ENCODE results near the gene PGLYRP4. TPM values are rescaled to one million over a fixed set of nuclear protein-coding genes. Genes with fewer than 3 reads are reported as not detected.

The PGLYRP4 gene
- total and polyA plus RNA-seq, 4 donors: not detected

DNA sequence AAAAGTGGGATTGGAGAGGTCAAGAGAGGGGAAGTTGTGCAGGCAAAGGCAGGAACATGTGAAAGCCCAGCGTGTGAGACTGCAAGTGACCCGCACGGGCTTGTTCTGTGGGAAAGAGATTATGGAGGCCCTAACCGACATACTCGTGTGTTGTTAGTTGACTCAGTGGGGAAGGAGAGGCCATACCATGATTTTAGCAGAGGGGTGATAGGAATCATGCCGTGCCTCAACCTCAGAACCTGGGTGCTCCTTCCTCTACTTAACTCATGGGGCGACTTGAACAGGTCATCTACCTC is 55.2 kb downstream of the PGLYRP4 start:
- Histone ChIP-seq H3K9ac (ENCODE audit: low read depth in 1 of 2, low read length in 2 of 2) (no peak overlapping the region), H3K9me3 (ENCODE audit: control insufficient read depth in 4 of 4, low read length in 3 of 4) (no peaks in the 10 kb centered on the region), H3K4me3 (ENCODE audit: low read depth in 1 of 3, low read length in 3 of 3) (no peak overlapping the region), H3K27ac (ENCODE audit: low read depth in 1 of 2, low read length in 2 of 2) (no peak overlapping the region), H3K36me3 (ENCODE audit: control insufficient read depth in 4 of 4, insufficient read depth in 3 of 4, low read depth in 1 of 4, low read length in 3 of 4) (no peaks in the 10 kb centered on the region), H3K4me1 (ENCODE audit: control insufficient read depth in 4 of 4, insufficient read depth in 4 of 4, low read length in 3 of 4) (no peaks in the 10 kb centered on the region), H3K27me3 (ENCODE audit: control insufficient read depth in 4 of 4, insufficient read depth in 4 of 4, low read length in 3 of 4) (no peaks in the 10 kb centered on the region)
- 76% methylated on average over 7 of the region's 7 CpGs for WGBS
- DNase-seq (ENCODE audit: low spot score): no peak
- TF ChIP-seq HNF4A (conservative IDR thresholded peaks at IDR 0.05) (no peak), NR2F2 (IDR thresholded peaks at IDR 0.05) (no peak), CTCF (IDR thresholded peaks at IDR 0.05; ENCODE audit: low read depth, low read length, missing input control) (no peak), YY1 (IDR thresholded peaks at IDR 0.05) (no peak), FOXA2 (IDR thresholded peaks at IDR 0.05) (no peak), HNF4G (IDR thresholded peaks at IDR 0.05) (no peak), RAD21 (IDR thresholded peaks at IDR 0.05) (no peak), JUND (IDR thresholded peaks at IDR 0.05) (no peak), FOXA1 (IDR thresholded peaks at IDR 0.05) (no peak), SP1 (IDR thresholded peaks at IDR 0.05) (no peak), RXRA (IDR thresholded peaks at IDR 0.05) (no peak), GABPA (IDR thresholded peaks at IDR 0.05 in 1 of 2, conservative IDR thresholded peaks at IDR 0.05 in 1 of 2) (no peak), TAF1 (conservative IDR thresholded peaks at IDR 0.05) (no peak), EGR1 (IDR thresholded peaks at IDR 0.05; ENCODE audit: low read depth in 2 of 2) (no peak)
- TF ChIP-seq, protein P1, sequence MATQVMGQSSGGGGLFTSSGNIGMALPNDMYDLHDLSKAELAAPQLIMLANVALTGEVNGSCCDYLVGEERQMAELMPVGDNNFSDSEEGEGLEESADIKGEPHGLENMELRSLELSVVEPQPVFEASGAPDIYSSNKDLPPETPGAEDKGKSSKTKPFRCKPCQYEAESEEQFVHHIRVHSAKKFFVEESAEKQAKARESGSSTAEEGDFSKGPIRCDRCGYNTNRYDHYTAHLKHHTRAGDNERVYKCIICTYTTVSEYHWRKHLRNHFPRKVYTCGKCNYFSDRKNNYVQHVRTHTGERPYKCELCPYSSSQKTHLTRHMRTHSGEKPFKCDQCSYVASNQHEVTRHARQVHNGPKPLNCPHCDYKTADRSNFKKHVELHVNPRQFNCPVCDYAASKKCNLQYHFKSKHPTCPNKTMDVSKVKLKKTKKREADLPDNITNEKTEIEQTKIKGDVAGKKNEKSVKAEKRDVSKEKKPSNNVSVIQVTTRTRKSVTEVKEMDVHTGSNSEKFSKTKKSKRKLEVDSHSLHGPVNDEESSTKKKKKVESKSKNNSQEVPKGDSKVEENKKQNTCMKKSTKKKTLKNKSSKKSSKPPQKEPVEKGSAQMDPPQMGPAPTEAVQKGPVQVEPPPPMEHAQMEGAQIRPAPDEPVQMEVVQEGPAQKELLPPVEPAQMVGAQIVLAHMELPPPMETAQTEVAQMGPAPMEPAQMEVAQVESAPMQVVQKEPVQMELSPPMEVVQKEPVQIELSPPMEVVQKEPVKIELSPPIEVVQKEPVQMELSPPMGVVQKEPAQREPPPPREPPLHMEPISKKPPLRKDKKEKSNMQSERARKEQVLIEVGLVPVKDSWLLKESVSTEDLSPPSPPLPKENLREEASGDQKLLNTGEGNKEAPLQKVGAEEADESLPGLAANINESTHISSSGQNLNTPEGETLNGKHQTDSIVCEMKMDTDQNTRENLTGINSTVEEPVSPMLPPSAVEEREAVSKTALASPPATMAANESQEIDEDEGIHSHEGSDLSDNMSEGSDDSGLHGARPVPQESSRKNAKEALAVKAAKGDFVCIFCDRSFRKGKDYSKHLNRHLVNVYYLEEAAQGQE (IDR thresholded peaks at IDR 0.05): no peak
- TF ChIP-seq, protein P2, sequence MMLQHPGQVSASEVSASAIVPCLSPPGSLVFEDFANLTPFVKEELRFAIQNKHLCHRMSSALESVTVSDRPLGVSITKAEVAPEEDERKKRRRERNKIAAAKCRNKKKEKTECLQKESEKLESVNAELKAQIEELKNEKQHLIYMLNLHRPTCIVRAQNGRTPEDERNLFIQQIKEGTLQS (IDR thresholded peaks at IDR 0.05): no peak
- TF ChIP-seq, protein P3, sequence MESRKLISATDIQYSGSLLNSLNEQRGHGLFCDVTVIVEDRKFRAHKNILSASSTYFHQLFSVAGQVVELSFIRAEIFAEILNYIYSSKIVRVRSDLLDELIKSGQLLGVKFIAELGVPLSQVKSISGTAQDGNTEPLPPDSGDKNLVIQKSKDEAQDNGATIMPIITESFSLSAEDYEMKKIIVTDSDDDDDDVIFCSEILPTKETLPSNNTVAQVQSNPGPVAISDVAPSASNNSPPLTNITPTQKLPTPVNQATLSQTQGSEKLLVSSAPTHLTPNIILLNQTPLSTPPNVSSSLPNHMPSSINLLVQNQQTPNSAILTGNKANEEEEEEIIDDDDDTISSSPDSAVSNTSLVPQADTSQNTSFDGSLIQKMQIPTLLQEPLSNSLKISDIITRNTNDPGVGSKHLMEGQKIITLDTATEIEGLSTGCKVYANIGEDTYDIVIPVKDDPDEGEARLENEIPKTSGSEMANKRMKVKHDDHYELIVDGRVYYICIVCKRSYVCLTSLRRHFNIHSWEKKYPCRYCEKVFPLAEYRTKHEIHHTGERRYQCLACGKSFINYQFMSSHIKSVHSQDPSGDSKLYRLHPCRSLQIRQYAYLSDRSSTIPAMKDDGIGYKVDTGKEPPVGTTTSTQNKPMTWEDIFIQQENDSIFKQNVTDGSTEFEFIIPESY (IDR thresholded peaks at IDR 0.05): no peak
- TF ChIP-seq, protein P4, sequence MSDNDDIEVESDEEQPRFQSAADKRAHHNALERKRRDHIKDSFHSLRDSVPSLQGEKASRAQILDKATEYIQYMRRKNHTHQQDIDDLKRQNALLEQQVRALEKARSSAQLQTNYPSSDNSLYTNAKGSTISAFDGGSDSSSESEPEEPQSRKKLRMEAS (IDR thresholded peaks at IDR 0.05): no peak

Measured in liver (tissue), 9 donors.